D341Med (cell line): ENCODE results near the gene MAT2A.
"Not testable (repeated sequence)": the region's sequence is repeated elsewhere in the genome, so short reads cannot be mapped to it uniquely, and the experiment has no call there.

Experiments
- DNase-seq: peaks from one replicate; pipeline ENCODE4 v3.0.0; 2012; ENCODE audit warnings: low spot score

The MAT2A gene

GRCh38 chr2:85579266-85579935 is 40.4 kb downstream of the MAT2A start:
- no peak for DNase-seq

- DNase-seq, result no peak
Measured at GRCh38 chr2:85580206-85580605, 41.2 kb downstream of the MAT2A start.

- no peak for DNase-seq
Measured at GRCh38 chr2:85582492-85582891, 43.5 kb downstream of the MAT2A start.

GRCh38 chr2:85583667-85584353 is 44.8 kb downstream of the MAT2A start:
- no peak for DNase-seq

- peak; percentile 65 for DNase-seq
Measured at GRCh38 chr2:85584354-85584856, 45.4 kb downstream of the MAT2A start, which contains the start of gene VAMP5. TSS of gene VAMP5 (plus strand) at chr2:85584431. CDS start at chr2:85584491, 60 bp downstream.

- no peak for DNase-seq
Measured at GRCh38 chr2:85584857-85585780, 46.2 kb downstream of the MAT2A start.

- no peak for DNase-seq
Measured at GRCh38 chr2:85585781-85586105, 46.8 kb downstream of the MAT2A start.

- DNase-seq, result no peak
Measured at GRCh38 chr2:85588236-85588635, 49.3 kb downstream of the MAT2A start.

- DNase-seq, result no peak
Measured at GRCh38 chr2:85588645-85589044, 49.7 kb downstream of the MAT2A start.

GRCh38 chr2:85589181-85589580 is 50.2 kb downstream of the MAT2A start:
- no peak for DNase-seq

GRCh38 chr2:85589982-85590791 is 51.2 kb downstream of the MAT2A start:
- no peak for DNase-seq

GRCh38 chr2:85590950-85591349 is 52.0 kb downstream of the MAT2A start:
- DNase-seq, result no peak

GRCh38 chr2:85591563-85591962 is 52.6 kb downstream of the MAT2A start:
- no peak for DNase-seq

- not testable (repeated sequence) for DNase-seq
Measured at GRCh38 chr2:85592299-85592698, 53.3 kb downstream of the MAT2A start.

- DNase-seq, result no peak
Measured at GRCh38 chr2:85593023-85593422, 54.1 kb downstream of the MAT2A start.
